ENCODE results near the gene ZEB1. TPM values are rescaled to one million over a fixed set of nuclear protein-coding genes. Genes with fewer than 3 reads are reported as not detected.

The ZEB1 gene
- total and polyA plus RNA-seq, 9 of the 15 experiments (the other 6 are each of a cell fraction or from before 2014, with no cell fraction given): 2.1 to 8.4 (median 4.9) TPM

DNA sequence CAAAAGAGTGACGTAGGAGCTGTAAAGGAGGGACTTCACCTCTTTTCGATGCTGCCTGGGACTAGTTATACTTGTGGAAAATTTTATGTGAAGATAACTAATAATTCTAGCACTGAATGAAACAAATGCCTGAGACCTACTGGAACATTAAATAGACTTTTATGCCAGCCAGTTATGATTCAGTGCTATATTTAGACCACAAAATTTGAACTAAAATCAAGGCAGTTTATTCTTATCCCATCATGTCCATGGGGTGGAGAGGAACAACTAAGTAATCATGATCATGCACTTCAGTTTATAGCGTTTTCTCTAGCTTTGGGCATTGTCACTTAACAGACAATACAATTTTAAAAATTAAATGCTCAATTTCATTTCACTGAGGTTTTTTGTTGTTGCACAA lies 76.7 kb downstream of the ZEB1 start:
- H3K27me3 ChIP-seq (ENCODE audit: control insufficient read depth in 2 of 2, insufficient read depth in 2 of 2, low read length in 2 of 2): no peaks in the 10 kb centered on the region
- BruUV-seq (replicated peaks): no TSS peak
- H3K9ac ChIP-seq (ENCODE audit: insufficient read depth in 1 of 2, low read depth in 2 of 2, low read length in 2 of 2): no peak overlapping the region
- POLR2A ChIA-PET: no interaction called here
- WGBS (ENCODE audit: insufficient coverage, low coverage, missing lambda C conversion rate): 10% methylated on average over 3 of the region's 3 CpGs
- H3K9me3 ChIP-seq (replicated peaks; ENCODE audit: control insufficient read depth, insufficient read depth, low read depth, low read length): no peaks in the 10 kb centered on the region
- no peak overlapping the region for H3K27ac ChIP-seq (ENCODE audit: extremely low read depth, low read depth, low read length)
- DNase-seq (ENCODE audit: extremely low read depth in 1 of 4, low spot score in 3 of 4): no peak
- H3K79me2 ChIP-seq (ENCODE audit: control insufficient read depth, insufficient read depth, low read length): no peaks in the 10 kb centered on the region
- no peak for ATAC-seq
- no peak for FAIRE-seq
- CTCF ChIA-PET (ENCODE audit: low intra/inter-chr PET ratio): no interaction called here
- no peak overlapping the region for H2AFZ ChIP-seq (ENCODE audit: low read depth, low read length)
- no peak overlapping the region for H3K4me3 ChIP-seq
- no peak overlapping the region for H3K4me2 ChIP-seq (ENCODE audit: insufficient read depth, low read length)
- intact Hi-C loops (cut with micrococcal nuclease): no loop called here
- H4K20me1 ChIP-seq (replicated peaks; ENCODE audit: control insufficient read depth, insufficient read depth, low read length): no peaks in the 10 kb centered on the region
- H3K4me1 ChIP-seq (replicated peaks in 1 of 2; ENCODE audit: control insufficient read depth in 2 of 2, insufficient read depth in 2 of 2, low read length in 2 of 2): no peaks in the 10 kb centered on the region
- no peaks in the 10 kb centered on the region for H3K36me3 ChIP-seq (ENCODE audit: control insufficient read depth, insufficient read depth, low read length)
- in situ Hi-C loops (cut with MboI): no loop called here
- TF ChIP-seq ZNF197 (CRISPR knock-in tag; IDR thresholded peaks at IDR 0.05; ENCODE audit: low read depth): no peak
- TF ChIP-seq, protein P1, sequence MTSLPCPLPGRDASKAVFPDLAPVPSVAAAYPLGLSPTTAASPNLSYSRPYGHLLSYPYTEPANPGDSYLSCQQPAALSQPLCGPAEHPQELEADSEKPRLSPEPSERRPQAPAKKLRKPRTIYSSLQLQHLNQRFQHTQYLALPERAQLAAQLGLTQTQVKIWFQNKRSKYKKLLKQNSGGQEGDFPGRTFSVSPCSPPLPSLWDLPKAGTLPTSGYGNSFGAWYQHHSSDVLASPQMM (CRISPR knock-in tag; IDR thresholded peaks at IDR 0.05): no peak
- TF ChIP-seq THAP7 (CRISPR knock-in tag; IDR thresholded peaks at IDR 0.05): no peak
- TF ChIP-seq MCM3 (IDR thresholded peaks at IDR 0.05): no peak
- no peak for TF ChIP-seq ZNF717 (CRISPR knock-in tag; IDR thresholded peaks at IDR 0.05)
- TF ChIP-seq, protein P2, sequence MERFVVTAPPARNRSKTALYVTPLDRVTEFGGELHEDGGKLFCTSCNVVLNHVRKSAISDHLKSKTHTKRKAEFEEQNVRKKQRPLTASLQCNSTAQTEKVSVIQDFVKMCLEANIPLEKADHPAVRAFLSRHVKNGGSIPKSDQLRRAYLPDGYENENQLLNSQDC (CRISPR knock-in tag; IDR thresholded peaks at IDR 0.05): no peak
- no peak for TF ChIP-seq ZC3H4 (CRISPR knock-in tag; IDR thresholded peaks at IDR 0.05; ENCODE audit: borderline replicate concordance)
- no peak for TF ChIP-seq HMBOX1 (IDR thresholded peaks at IDR 0.05)
- TF ChIP-seq MAFK (IDR thresholded peaks at IDR 0.05; ENCODE audit: low read length): no peak
- no peak for TF ChIP-seq ZNF175 (CRISPR knock-in tag; IDR thresholded peaks at IDR 0.05; ENCODE audit: low read depth)
- no peak for TF ChIP-seq NR3C1 (CRISPR knock-in tag; IDR thresholded peaks at IDR 0.05)
- TF ChIP-seq SRF (CRISPR knock-in tag; IDR thresholded peaks at IDR 0.05): no peak
- TF ChIP-seq, protein P3, sequence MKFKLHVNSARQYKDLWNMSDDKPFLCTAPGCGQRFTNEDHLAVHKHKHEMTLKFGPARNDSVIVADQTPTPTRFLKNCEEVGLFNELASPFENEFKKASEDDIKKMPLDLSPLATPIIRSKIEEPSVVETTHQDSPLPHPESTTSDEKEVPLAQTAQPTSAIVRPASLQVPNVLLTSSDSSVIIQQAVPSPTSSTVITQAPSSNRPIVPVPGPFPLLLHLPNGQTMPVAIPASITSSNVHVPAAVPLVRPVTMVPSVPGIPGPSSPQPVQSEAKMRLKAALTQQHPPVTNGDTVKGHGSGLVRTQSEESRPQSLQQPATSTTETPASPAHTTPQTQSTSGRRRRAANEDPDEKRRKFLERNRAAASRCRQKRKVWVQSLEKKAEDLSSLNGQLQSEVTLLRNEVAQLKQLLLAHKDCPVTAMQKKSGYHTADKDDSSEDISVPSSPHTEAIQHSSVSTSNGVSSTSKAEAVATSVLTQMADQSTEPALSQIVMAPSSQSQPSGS (CRISPR knock-in tag; IDR thresholded peaks at IDR 0.05): no peak
- no peak for TF ChIP-seq POLR2AphosphoS2 (IDR thresholded peaks at IDR 0.05; ENCODE audit: low read length)
- TF ChIP-seq DEAF1 (CRISPR knock-in tag; IDR thresholded peaks at IDR 0.05): no peak
- TF ChIP-seq, protein P4, sequence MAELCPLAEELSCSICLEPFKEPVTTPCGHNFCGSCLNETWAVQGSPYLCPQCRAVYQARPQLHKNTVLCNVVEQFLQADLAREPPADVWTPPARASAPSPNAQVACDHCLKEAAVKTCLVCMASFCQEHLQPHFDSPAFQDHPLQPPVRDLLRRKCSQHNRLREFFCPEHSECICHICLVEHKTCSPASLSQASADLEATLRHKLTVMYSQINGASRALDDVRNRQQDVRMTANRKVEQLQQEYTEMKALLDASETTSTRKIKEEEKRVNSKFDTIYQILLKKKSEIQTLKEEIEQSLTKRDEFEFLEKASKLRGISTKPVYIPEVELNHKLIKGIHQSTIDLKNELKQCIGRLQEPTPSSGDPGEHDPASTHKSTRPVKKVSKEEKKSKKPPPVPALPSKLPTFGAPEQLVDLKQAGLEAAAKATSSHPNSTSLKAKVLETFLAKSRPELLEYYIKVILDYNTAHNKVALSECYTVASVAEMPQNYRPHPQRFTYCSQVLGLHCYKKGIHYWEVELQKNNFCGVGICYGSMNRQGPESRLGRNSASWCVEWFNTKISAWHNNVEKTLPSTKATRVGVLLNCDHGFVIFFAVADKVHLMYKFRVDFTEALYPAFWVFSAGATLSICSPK (IDR thresholded peaks at IDR 0.05; ENCODE audit: borderline replicate concordance): no peak
- no peak for TF ChIP-seq ZNF79 (CRISPR knock-in tag; IDR thresholded peaks at IDR 0.05; ENCODE audit: low read depth)
- no peaks in the 10 kb centered on the region for H3K9me1 ChIP-seq (ENCODE audit: control insufficient read depth, insufficient read depth, low read length)
